ENCODE measurements around the gene ERBB4.

ERBB4 gene

DNA sequence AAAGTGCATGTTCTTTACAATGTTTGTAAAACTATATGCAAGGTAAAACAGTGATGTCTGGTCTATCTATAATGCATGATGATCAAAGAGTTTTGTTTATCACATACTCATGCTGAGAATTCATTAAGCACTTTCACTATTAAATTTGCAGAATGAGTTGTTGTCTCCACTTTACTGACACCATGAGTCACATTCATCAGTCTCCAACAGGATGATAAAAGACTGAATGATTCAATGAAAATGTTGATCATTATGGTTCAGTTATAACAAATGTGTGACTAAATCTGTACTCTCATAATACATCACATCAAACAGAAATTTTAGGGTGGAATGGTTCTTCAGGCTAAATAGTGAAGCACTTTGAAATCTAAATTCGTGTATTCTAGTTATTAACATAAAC lies 129.0 kb downstream of the ERBB4 start:
- Histone ChIP-seq H3K27me3 (ENCODE audit: control insufficient read depth, insufficient read depth, low read length) (no peaks in the 10 kb centered on the region), H3K4me3 (ENCODE audit: low read length) (no peak overlapping the region), H3K9me3 (ENCODE audit: control insufficient read depth, insufficient read depth, low read length) (no peaks in the 10 kb centered on the region), H3K4me1 (ENCODE audit: control insufficient read depth, insufficient read depth, low read length) (no peaks in the 10 kb centered on the region), H3K36me3 (ENCODE audit: control insufficient read depth, insufficient read depth, low read length) (no peaks in the 10 kb centered on the region), H3K27ac (ENCODE audit: low read length) (no peak overlapping the region)
- WGBS (ENCODE audit: insufficient coverage, insufficient read length) = no CpG with 5 or more reads among the region's 1 CpG
- DNase-seq (ENCODE audit: low read depth, low spot score) = no peak

- WGBS (ENCODE audit: insufficient coverage, insufficient read length) = no CpG with 5 or more reads among the region's 4 CpGs
- Histone ChIP-seq H3K36me3 (ENCODE audit: control insufficient read depth, insufficient read depth, low read length) (no peaks in the 10 kb centered on the region), H3K4me3 (ENCODE audit: low read length) (no peak overlapping the region), H3K27me3 (ENCODE audit: control insufficient read depth, insufficient read depth, low read length) (no peaks in the 10 kb centered on the region), H3K9me3 (ENCODE audit: control insufficient read depth, insufficient read depth, low read length) (no peaks in the 10 kb centered on the region), H3K27ac (ENCODE audit: low read length) (no peak overlapping the region), H3K4me1 (ENCODE audit: control insufficient read depth, insufficient read depth, low read length) (no peaks in the 10 kb centered on the region)
- no peak for DNase-seq (ENCODE audit: low read depth, low spot score)
Observed at GRCh38 chr2:212408524-212408923, 130.1 kb downstream of the ERBB4 start.

DNA sequence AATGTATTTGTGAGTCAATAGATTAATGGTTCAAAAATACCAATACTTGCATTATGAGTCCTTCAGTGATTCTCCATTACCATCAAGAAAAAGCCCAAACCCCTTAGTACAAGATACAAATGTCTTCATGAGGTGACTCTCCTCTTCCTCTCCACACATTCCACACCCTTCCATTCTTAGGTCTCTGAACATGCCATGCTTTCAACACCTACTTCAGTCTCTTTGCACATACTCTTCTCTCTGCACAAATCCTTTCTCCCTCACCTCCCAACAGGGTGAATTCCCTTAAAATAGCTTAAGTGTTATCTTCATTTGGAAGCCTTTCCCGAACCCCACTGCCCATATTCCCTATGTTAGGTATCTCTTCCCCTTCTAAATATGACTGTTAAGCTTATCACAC lies 131.9 kb downstream of the ERBB4 start:
- H3K4me3 ChIP-seq (ENCODE audit: low read length) = no peak overlapping the region
- WGBS (ENCODE audit: insufficient coverage, insufficient read length) = no CpG with 5 or more reads among the region's 1 CpG
- no peaks in the 10 kb centered on the region for H3K9me3 ChIP-seq (ENCODE audit: control insufficient read depth, insufficient read depth, low read length)
- no peak overlapping the region for H3K27ac ChIP-seq (ENCODE audit: low read length)
- H3K36me3 ChIP-seq (ENCODE audit: control insufficient read depth, insufficient read depth, low read length) = no peaks in the 10 kb centered on the region
- H3K4me1 ChIP-seq (ENCODE audit: control insufficient read depth, insufficient read depth, low read length) = no peaks in the 10 kb centered on the region
- no peaks in the 10 kb centered on the region for H3K27me3 ChIP-seq (ENCODE audit: control insufficient read depth, insufficient read depth, low read length)
- DNase-seq (ENCODE audit: low read depth, low spot score) = no peak

DNA sequence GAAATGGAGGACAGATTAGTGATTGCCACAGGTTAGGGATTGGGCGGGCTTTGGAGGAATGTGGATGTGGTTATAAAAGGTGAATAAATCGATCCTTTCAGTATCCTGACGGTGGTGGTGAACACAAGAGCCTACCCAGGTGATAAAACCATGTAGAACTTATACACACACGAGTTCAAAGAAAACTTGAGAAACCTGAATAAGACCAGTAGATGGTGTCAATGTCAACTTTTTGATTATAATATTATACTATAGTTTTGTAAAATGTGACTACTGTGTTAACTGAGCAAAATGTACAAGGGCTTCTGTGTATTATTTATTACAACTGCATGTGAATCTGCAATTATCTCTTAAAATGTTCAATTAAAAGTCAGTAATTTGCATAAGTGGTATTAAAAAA lies 136.3 kb downstream of the ERBB4 start:
- no peaks in the 10 kb centered on the region for H3K9me3 ChIP-seq (ENCODE audit: control insufficient read depth, insufficient read depth, low read length)
- H3K27ac ChIP-seq (ENCODE audit: low read length) = no peak overlapping the region
- DNase-seq (ENCODE audit: low read depth, low spot score) = no peak
- H3K4me3 ChIP-seq (ENCODE audit: low read length) = no peak overlapping the region
- H3K4me1 ChIP-seq (ENCODE audit: control insufficient read depth, insufficient read depth, low read length) = no peaks in the 10 kb centered on the region
- H3K27me3 ChIP-seq (ENCODE audit: control insufficient read depth, insufficient read depth, low read length) = no peaks in the 10 kb centered on the region
- WGBS (ENCODE audit: insufficient coverage, insufficient read length) = no CpG with 5 or more reads among the region's 4 CpGs
- no peaks in the 10 kb centered on the region for H3K36me3 ChIP-seq (ENCODE audit: control insufficient read depth, insufficient read depth, low read length)

- H3K27ac ChIP-seq (ENCODE audit: low read length) = no peak overlapping the region
- no peaks in the 10 kb centered on the region for H3K9me3 ChIP-seq (ENCODE audit: control insufficient read depth, insufficient read depth, low read length)
- no peaks in the 10 kb centered on the region for H3K36me3 ChIP-seq (ENCODE audit: control insufficient read depth, insufficient read depth, low read length)
- H3K4me3 ChIP-seq (ENCODE audit: low read length) = no peak overlapping the region
- H3K27me3 ChIP-seq (ENCODE audit: control insufficient read depth, insufficient read depth, low read length) = no peaks in the 10 kb centered on the region
- no peaks in the 10 kb centered on the region for H3K4me1 ChIP-seq (ENCODE audit: control insufficient read depth, insufficient read depth, low read length)
- no peak for DNase-seq (ENCODE audit: low read depth, low spot score)
- no CpG with 5 or more reads among the region's 1 CpG for WGBS (ENCODE audit: insufficient coverage, insufficient read length)
Observed at GRCh38 chr2:212398316-212398715, 140.3 kb downstream of the ERBB4 start.

GRCh38 chr2:212392544-212392943 lies 146.1 kb downstream of the ERBB4 start:
- Histone ChIP-seq H3K4me1 (ENCODE audit: control insufficient read depth, insufficient read depth, low read length) (no peaks in the 10 kb centered on the region), H3K9me3 (ENCODE audit: control insufficient read depth, insufficient read depth, low read length) (no peaks in the 10 kb centered on the region), H3K27ac (ENCODE audit: low read length) (no peak overlapping the region), H3K27me3 (ENCODE audit: control insufficient read depth, insufficient read depth, low read length) (no peaks in the 10 kb centered on the region), H3K36me3 (ENCODE audit: control insufficient read depth, insufficient read depth, low read length) (no peaks in the 10 kb centered on the region), H3K4me3 (ENCODE audit: low read length) (no peak overlapping the region)
- no CpG with 5 or more reads among the region's 3 CpGs for WGBS (ENCODE audit: insufficient coverage, insufficient read length)
- no peak for DNase-seq (ENCODE audit: low read depth, low spot score)

DNA sequence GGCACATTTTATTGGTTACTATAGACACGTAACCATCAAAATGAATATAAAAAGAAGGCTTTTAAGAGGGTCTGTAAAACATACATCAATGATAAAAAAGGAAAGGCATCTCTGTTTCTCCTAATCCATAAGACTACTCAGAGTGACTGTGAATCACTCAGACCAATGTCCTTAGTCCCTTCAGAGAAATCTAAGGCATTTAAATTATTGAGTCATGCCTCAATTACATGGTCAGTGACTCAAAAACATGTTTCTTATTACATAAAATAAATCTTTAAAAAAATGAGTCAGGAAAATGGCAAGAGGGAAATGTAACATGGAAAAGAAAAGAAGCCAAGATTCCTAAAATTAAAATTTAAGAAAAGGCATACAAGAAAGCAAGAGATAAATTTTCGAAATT lies 146.6 kb downstream of the ERBB4 start:
- H3K4me3 ChIP-seq (ENCODE audit: low read length) = no peak overlapping the region
- DNase-seq (ENCODE audit: low read depth, low spot score) = no peak
- no CpG with 5 or more reads among the region's 2 CpGs for WGBS (ENCODE audit: insufficient coverage, insufficient read length)
- H3K27me3 ChIP-seq (ENCODE audit: control insufficient read depth, insufficient read depth, low read length) = no peaks in the 10 kb centered on the region
- no peaks in the 10 kb centered on the region for H3K36me3 ChIP-seq (ENCODE audit: control insufficient read depth, insufficient read depth, low read length)
- H3K9me3 ChIP-seq (ENCODE audit: control insufficient read depth, insufficient read depth, low read length) = no peaks in the 10 kb centered on the region
- H3K27ac ChIP-seq (ENCODE audit: low read length) = no peak overlapping the region
- no peaks in the 10 kb centered on the region for H3K4me1 ChIP-seq (ENCODE audit: control insufficient read depth, insufficient read depth, low read length)

GRCh38 chr2:212387146-212387545 lies 151.5 kb downstream of the ERBB4 start:
- Histone ChIP-seq H3K36me3 (ENCODE audit: control insufficient read depth, insufficient read depth, low read length) (no peaks in the 10 kb centered on the region), H3K9me3 (ENCODE audit: control insufficient read depth, insufficient read depth, low read length) (no peaks in the 10 kb centered on the region), H3K27ac (ENCODE audit: low read length) (no peak overlapping the region), H3K4me3 (ENCODE audit: low read length) (no peak overlapping the region), H3K27me3 (ENCODE audit: control insufficient read depth, insufficient read depth, low read length) (no peaks in the 10 kb centered on the region), H3K4me1 (ENCODE audit: control insufficient read depth, insufficient read depth, low read length) (no peaks in the 10 kb centered on the region)
- no peak for DNase-seq (ENCODE audit: low read depth, low spot score)
- WGBS (ENCODE audit: insufficient coverage, insufficient read length) = no CpG with 5 or more reads among the region's 4 CpGs

DNA sequence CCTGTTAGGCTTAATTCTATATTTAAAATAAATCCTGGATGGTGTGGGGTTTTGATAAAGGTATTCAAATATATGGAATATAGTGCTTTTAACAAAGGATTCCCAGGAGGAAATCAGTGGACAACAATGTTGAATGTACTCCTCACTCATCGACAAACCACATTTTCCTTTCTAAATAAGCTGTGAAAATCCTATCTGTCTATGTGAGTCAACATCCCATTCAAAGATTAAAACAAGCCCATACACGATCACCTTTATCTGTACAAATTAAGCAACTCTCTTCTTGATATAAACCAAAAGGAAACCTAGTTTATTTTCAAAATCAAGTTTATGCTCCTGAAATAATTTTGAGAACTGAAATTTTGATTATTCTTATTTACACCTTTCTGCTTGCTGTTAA lies 153.4 kb downstream of the ERBB4 start:
- WGBS (ENCODE audit: insufficient coverage, insufficient read length) = no CpG with 5 or more reads among the region's 2 CpGs
- no peak for DNase-seq (ENCODE audit: low read depth, low spot score)

GRCh38 chr2:212384027-212384426 lies 154.6 kb downstream of the ERBB4 start:
- no peak for DNase-seq (ENCODE audit: low read depth, low spot score)
- no peaks in the 10 kb centered on the region for H3K36me3 ChIP-seq (ENCODE audit: control insufficient read depth, insufficient read depth, low read length)
- H3K9me3 ChIP-seq (ENCODE audit: control insufficient read depth, insufficient read depth, low read length) = no peaks in the 10 kb centered on the region
- no peak overlapping the region for H3K27ac ChIP-seq (ENCODE audit: low read length)
- no CpG with 5 or more reads among the region's 2 CpGs for WGBS (ENCODE audit: insufficient coverage, insufficient read length)
- H3K4me1 ChIP-seq (ENCODE audit: control insufficient read depth, insufficient read depth, low read length) = no peaks in the 10 kb centered on the region
- no peaks in the 10 kb centered on the region for H3K27me3 ChIP-seq (ENCODE audit: control insufficient read depth, insufficient read depth, low read length)
- no peak overlapping the region for H3K4me3 ChIP-seq (ENCODE audit: low read length)

More for the DNA sequence above, 153.4 kb downstream of the ERBB4 start:
- H3K27ac ChIP-seq (ENCODE audit: low read length) = no peak overlapping the region
- no peaks in the 10 kb centered on the region for H3K36me3 ChIP-seq (ENCODE audit: control insufficient read depth, insufficient read depth, low read length)
- no peaks in the 10 kb centered on the region for H3K9me3 ChIP-seq (ENCODE audit: control insufficient read depth, insufficient read depth, low read length)
- no peaks in the 10 kb centered on the region for H3K4me1 ChIP-seq (ENCODE audit: control insufficient read depth, insufficient read depth, low read length)
- H3K4me3 ChIP-seq (ENCODE audit: low read length) = no peak overlapping the region
- H3K27me3 ChIP-seq (ENCODE audit: control insufficient read depth, insufficient read depth, low read length) = no peaks in the 10 kb centered on the region

GRCh38 chr2:212381428-212382102 lies 157.0 kb downstream of the ERBB4 start:
- Histone ChIP-seq H3K9me3 (ENCODE audit: control insufficient read depth, insufficient read depth, low read length) (no peaks in the 10 kb centered on the region), H3K4me3 (ENCODE audit: low read length) (no peak overlapping the region), H3K27me3 (ENCODE audit: control insufficient read depth, insufficient read depth, low read length) (no peaks in the 10 kb centered on the region), H3K27ac (ENCODE audit: low read length) (no peak overlapping the region), H3K4me1 (ENCODE audit: control insufficient read depth, insufficient read depth, low read length) (no peaks in the 10 kb centered on the region), H3K36me3 (ENCODE audit: control insufficient read depth, insufficient read depth, low read length) (no peaks in the 10 kb centered on the region)
- DNase-seq (ENCODE audit: low read depth, low spot score) = no peak
- WGBS (ENCODE audit: insufficient coverage, insufficient read length) = no CpG with 5 or more reads among the region's 1 CpG
